PC-3 (cell line): ENCODE data around the gene URM1.

ENCODE experiments used
- CTCF ChIP-seq: fragments of 300-600 bp; sonication (generic); conservative IDR thresholded peaks from 2 replicates; pipeline ENCODE4 v1.5.1; 2017; ENCODE audit warnings: antibody characterized with exemption, low read depth, mild to moderate bottlenecking, low read length
- EZH2 ChIP-seq: fragments of 300-600 bp; sonication (generic); IDR thresholded peaks from one replicate; pipeline ENCODE4 v1.6.1; 2017; ENCODE audit warnings: antibody characterized with exemption, mild to moderate bottlenecking, low read length; ENCODE audit not compliant: unreplicated experiment
- EZH2phosphoT487 ChIP-seq: fragments of 300-600 bp; sonication (generic); IDR thresholded peaks from 2 replicates; pipeline ENCODE4 v1.6.1; 2018; ENCODE audit warnings: mild to moderate bottlenecking, antibody characterized with exemption, low read length, borderline replicate concordance

- no peak for TF ChIP-seq EZH2phosphoT487
- TF ChIP-seq CTCF: no peak
- TF ChIP-seq EZH2: no peak
Measured at GRCh38 chr9:128392302-128393144, 21.3 kb downstream of the URM1 start.
